Activated B cell treated with CpG ODN at 0.5 μM for 24 hours (primary cell): Measurements from ENCODE around the gene SARM1. TPM values are rescaled to one million over a fixed set of nuclear protein-coding genes. Genes with fewer than 3 reads are reported as not detected.
A peak's percentile ranks its signal among the peaks of the same experiment; 100 is the strongest.

Experiments
- ATAC-seq: fragments of 200-7000 bp; cut with Tn5 transposase; one replicate; pipeline ENCODE4 v1.10.0; 2021; ENCODE audit warnings: low read depth, mild to moderate bottlenecking, moderate library complexity
- CTCF ChIA-PET: fragments of 350-600 bp; sonication (Branson Sonifier 250); formaldehyde crosslinking; loops from one replicate; lab custom pipeline; 2021; ENCODE audit warnings: antibody characterized with exemption; lab: Charles Lee
- POLR2A ChIA-PET: fragments of 350-600 bp; sonication (Branson Sonifier 250); formaldehyde crosslinking; loops from one replicate; lab custom pipeline; 2021; ENCODE audit warnings: antibody characterized with exemption; lab: Charles Lee
- DNase-seq: peaks from one replicate; pipeline ENCODE4 v3.0.0; 2022
- H3K27ac Mint-ChIP-seq: one replicate; pipeline ENCODE4 v1.8.0; 2020; ENCODE audit warnings: mixed read lengths
- H3K27me3 Mint-ChIP-seq: one replicate; pipeline ENCODE4 v1.8.0; 2021; ENCODE audit warnings: mixed read lengths
- H3K36me3 Mint-ChIP-seq: one replicate; pipeline ENCODE4 v1.8.0; 2021; ENCODE audit warnings: low read depth, mixed read lengths
- H3K4me1 Mint-ChIP-seq: one replicate; pipeline ENCODE4 v1.8.0; 2021; ENCODE audit warnings: mixed read lengths
- H3K4me3 Mint-ChIP-seq: one replicate; pipeline ENCODE4 v1.8.0; 2020; ENCODE audit warnings: mild to moderate bottlenecking, mixed read lengths
- H3K9me3 Mint-ChIP-seq: one replicate; pipeline ENCODE4 v1.8.0; 2020; ENCODE audit warnings: mixed read lengths
- CTCF ChIP-seq: fragments of 200-600 bp; IDR thresholded peaks from one replicate; pipeline ENCODE4 v1.8.0; 2022; ENCODE audit warnings: antibody characterized with exemption, mild to moderate bottlenecking
- intact Hi-C: fragments of 100-400 bp; cut with micrococcal nuclease; formaldehyde crosslinking; loops from one replicate; pipeline ENCODE4 v1.15.1; 2024
- total RNA-seq: library from RNA; stranded (reverse); gene quantifications from 2 replicates; pipeline ENCODE4 v1.2.3, GENCODE V29; 2022

SARM1 gene
- total RNA-seq, 1 donor from 2014 or later, result 19.9 TPM

- Mint-ChIP-seq H3K9me3 (no peaks in the 10 kb centered on the region), H3K36me3 (peaks cover 7% of the 10 kb centered on the region), H3K27ac (no peak overlapping the region), H3K27me3 (peaks cover 15% of the 10 kb centered on the region), H3K4me1 (peaks cover 25% of the 10 kb centered on the region), H3K4me3 (no peak overlapping the region)
- DNase-seq (no peak), ATAC-seq (no peak)
- intact Hi-C loops, result no loop called here
- ChIA-PET POLR2A (no interaction called here), CTCF (no interaction called here)
- no peak for TF ChIP-seq CTCF
Observed at GRCh38 chr17:28379814-28380801, 8.6 kb downstream of the SARM1 start.

- DNase-seq, result no peak
- ChIA-PET POLR2A (interaction anchor here (0.6 kb wide), 1 partner anchor 42 kb away, joined by 5 read pairs; no protein-coding TSS in a partner anchor), CTCF (no interaction called here)
- H3K36me3 Mint-ChIP-seq, result peaks cover 7% of the 10 kb centered on the region
- H3K27me3 Mint-ChIP-seq, result peaks cover 15% of the 10 kb centered on the region
- no peaks in the 10 kb centered on the region for H3K9me3 Mint-ChIP-seq
- no peak for TF ChIP-seq CTCF
- H3K4me1 Mint-ChIP-seq, result peaks cover 30% of the 10 kb centered on the region
- ATAC-seq, result no peak
- H3K27ac Mint-ChIP-seq, result no peak overlapping the region
- no peak overlapping the region for H3K4me3 Mint-ChIP-seq
- intact Hi-C loops, result no loop called here
Observed at GRCh38 chr17:28381141-28381825, 9.8 kb downstream of the SARM1 start.

GRCh38 chr17:28384281-28385036 is 13.0 kb downstream of the SARM1 start:
- ChIA-PET CTCF (interaction anchor here (1.5 to 2.2 kb wide), 2 partner anchors 25 to 32 kb away, joined by 3 to 7 read pairs; no protein-coding TSS in a partner anchor), POLR2A (interaction anchor here (0.7 to 2.2 kb wide), 3 partner anchors 27 to 164 kb away, joined by 3 to 12 read pairs (median 5); partner anchors contain the start of genes IFT20, POLDIP2 and TNFAIP1)
- H3K4me1 Mint-ChIP-seq, result peaks cover 30% of the 10 kb centered on the region
- TF ChIP-seq CTCF, result no peak
- peaks cover 15% of the 10 kb centered on the region for H3K27me3 Mint-ChIP-seq
- peaks cover 15% of the 10 kb centered on the region for H3K36me3 Mint-ChIP-seq
- no peak overlapping the region for H3K27ac Mint-ChIP-seq
- no peaks in the 10 kb centered on the region for H3K9me3 Mint-ChIP-seq
- ATAC-seq (peak; percentile 91), DNase-seq (peak; percentile 33)
- H3K4me3 Mint-ChIP-seq, result peak overlapping the region; percentile 90
- intact Hi-C loops, result no loop called here

- TF ChIP-seq CTCF, result no peak
- peaks cover 21% of the 10 kb centered on the region for H3K36me3 Mint-ChIP-seq
- H3K4me3 Mint-ChIP-seq, result peak overlapping the region; percentile 90
- H3K27ac Mint-ChIP-seq, result no peak overlapping the region
- peaks cover 30% of the 10 kb centered on the region for H3K4me1 Mint-ChIP-seq
- DNase-seq (no peak), ATAC-seq (no peak)
- intact Hi-C loops, result no loop called here
- ChIA-PET POLR2A (interaction anchor here (0.7 to 2.2 kb wide), 2 partner anchors 28 to 164 kb away, joined by 3 to 12 read pairs; partner anchors contain the start of gene POLDIP2), CTCF (interaction anchor here (1.5 to 2.2 kb wide), 2 partner anchors 26 to 32 kb away, joined by 3 to 7 read pairs; no protein-coding TSS in a partner anchor)
- H3K9me3 Mint-ChIP-seq, result no peaks in the 10 kb centered on the region
- H3K27me3 Mint-ChIP-seq, result peaks cover 15% of the 10 kb centered on the region
Observed at GRCh38 chr17:28385037-28385400, 13.5 kb downstream of the SARM1 start.
